ENCODE results near the gene BABAM2.

DNA sequence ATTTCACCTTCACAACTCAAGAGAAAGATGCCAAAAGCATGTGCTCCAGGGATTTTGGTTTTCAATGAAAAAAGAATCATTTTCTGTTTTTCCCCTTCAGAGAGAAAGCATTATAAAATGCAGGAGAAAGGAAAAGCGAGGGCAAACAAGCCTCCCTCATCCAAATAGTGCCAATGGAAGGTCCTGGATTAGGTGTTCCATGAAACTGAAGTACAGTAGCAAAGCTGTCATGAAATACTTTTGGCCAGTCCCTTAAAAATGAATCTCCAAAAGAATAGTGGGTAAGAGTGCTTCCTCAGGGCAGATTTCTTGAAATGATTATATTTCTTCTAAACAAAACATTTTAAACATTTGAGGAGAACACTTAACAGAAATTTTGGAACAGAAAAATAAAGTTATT is 320.0 kb downstream of the BABAM2 start:
- TF ChIP-seq, protein P1, sequence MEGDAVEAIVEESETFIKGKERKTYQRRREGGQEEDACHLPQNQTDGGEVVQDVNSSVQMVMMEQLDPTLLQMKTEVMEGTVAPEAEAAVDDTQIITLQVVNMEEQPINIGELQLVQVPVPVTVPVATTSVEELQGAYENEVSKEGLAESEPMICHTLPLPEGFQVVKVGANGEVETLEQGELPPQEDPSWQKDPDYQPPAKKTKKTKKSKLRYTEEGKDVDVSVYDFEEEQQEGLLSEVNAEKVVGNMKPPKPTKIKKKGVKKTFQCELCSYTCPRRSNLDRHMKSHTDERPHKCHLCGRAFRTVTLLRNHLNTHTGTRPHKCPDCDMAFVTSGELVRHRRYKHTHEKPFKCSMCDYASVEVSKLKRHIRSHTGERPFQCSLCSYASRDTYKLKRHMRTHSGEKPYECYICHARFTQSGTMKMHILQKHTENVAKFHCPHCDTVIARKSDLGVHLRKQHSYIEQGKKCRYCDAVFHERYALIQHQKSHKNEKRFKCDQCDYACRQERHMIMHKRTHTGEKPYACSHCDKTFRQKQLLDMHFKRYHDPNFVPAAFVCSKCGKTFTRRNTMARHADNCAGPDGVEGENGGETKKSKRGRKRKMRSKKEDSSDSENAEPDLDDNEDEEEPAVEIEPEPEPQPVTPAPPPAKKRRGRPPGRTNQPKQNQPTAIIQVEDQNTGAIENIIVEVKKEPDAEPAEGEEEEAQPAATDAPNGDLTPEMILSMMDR (conservative IDR thresholded peaks at IDR 0.05; ENCODE audit: low read depth in 2 of 2): no peak
- TF ChIP-seq, protein P2, sequence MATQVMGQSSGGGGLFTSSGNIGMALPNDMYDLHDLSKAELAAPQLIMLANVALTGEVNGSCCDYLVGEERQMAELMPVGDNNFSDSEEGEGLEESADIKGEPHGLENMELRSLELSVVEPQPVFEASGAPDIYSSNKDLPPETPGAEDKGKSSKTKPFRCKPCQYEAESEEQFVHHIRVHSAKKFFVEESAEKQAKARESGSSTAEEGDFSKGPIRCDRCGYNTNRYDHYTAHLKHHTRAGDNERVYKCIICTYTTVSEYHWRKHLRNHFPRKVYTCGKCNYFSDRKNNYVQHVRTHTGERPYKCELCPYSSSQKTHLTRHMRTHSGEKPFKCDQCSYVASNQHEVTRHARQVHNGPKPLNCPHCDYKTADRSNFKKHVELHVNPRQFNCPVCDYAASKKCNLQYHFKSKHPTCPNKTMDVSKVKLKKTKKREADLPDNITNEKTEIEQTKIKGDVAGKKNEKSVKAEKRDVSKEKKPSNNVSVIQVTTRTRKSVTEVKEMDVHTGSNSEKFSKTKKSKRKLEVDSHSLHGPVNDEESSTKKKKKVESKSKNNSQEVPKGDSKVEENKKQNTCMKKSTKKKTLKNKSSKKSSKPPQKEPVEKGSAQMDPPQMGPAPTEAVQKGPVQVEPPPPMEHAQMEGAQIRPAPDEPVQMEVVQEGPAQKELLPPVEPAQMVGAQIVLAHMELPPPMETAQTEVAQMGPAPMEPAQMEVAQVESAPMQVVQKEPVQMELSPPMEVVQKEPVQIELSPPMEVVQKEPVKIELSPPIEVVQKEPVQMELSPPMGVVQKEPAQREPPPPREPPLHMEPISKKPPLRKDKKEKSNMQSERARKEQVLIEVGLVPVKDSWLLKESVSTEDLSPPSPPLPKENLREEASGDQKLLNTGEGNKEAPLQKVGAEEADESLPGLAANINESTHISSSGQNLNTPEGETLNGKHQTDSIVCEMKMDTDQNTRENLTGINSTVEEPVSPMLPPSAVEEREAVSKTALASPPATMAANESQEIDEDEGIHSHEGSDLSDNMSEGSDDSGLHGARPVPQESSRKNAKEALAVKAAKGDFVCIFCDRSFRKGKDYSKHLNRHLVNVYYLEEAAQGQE (IDR thresholded peaks at IDR 0.05; ENCODE audit: unreplicated experiment): no peak
- TF ChIP-seq ZNF331 (CRISPR knock-in tag; IDR thresholded peaks at IDR 0.05; ENCODE audit: low read depth): no peak
